Testis (tissue), 5 donors: ENCODE data around the gene PARD6A. TPM values are rescaled to one million over a fixed set of nuclear protein-coding genes. Genes with fewer than 3 reads are reported as not detected.

Source experiments
- DNase-seq: peaks from one replicate; pipeline ENCODE4 v3.0.0-alpha.2; 2019
- H3K27ac ChIP-seq, 2 donors: fragments of 200-600 bp; sonication (generic); one replicate each; pipeline ENCODE4 v1.5.1; 2019
- H3K27me3 ChIP-seq: fragments of 200-600 bp; sonication (generic); one replicate; pipeline ENCODE4 v1.5.1; 2019
- H3K36me3 ChIP-seq: fragments of 200-600 bp; sonication (generic); one replicate; pipeline ENCODE4 v1.5.1; 2017; ENCODE audit warnings: low read depth; ENCODE audit errors: missing control alignments
- H3K4me1 ChIP-seq: fragments of 200-600 bp; sonication (generic); one replicate; pipeline ENCODE4 v1.5.1; 2019
- H3K4me3 ChIP-seq, 2 donors: fragments of 200-600 bp; sonication (generic); one replicate each; pipeline ENCODE4 v1.5.1; 2017 to 2019
- H3K9me3 ChIP-seq: fragments of 200-600 bp; sonication (generic); one replicate; pipeline ENCODE4 v1.5.1; 2017
- CTCF ChIP-seq, 3 experiments: fragments of 450-650 bp in 2 of 3; fragments of 200-600 bp in 1 of 3; sonication (generic) in 1 of 3; IDR thresholded peaks; one replicate each; pipeline ENCODE4 v1.5.1; 2016 to 2019; ENCODE audit warnings: antibody characterized with exemption in 3 of 3, mild to moderate bottlenecking in 2 of 3, moderate library complexity in 1 of 3
- POLR2A ChIP-seq: fragments of 450-650 bp; IDR thresholded peaks from one replicate; pipeline ENCODE4 v1.6.1; 2017; ENCODE audit warnings: antibody characterized with exemption, mild to moderate bottlenecking, moderate library complexity
- WGBS, 2 donors: methylation state at CpG; one replicate each; pipeline ENCODE4 v1.1.5; 2018; 5-methylcytosine and 5-hydroxymethylcytosine counted together
- intact Hi-C: fragments of 100-400 bp; cut with DNase I; formaldehyde crosslinking; loops from one replicate; pipeline ENCODE4 v1.15.1; 2023; ENCODE audit warnings: low total_unique reads
- long read RNA-seq, 2 donors: transcript quantifications; one replicate each; lab custom pipeline, GENCODE V29; 2026
- polyA plus RNA-seq: library from polyadenylated mRNA; stranded (reverse); fragments of 350-450 nt; fragmentation: Illumina TruSeq; extraction: RNeasy Lipid Tissue Mini Kit (QIAGEN cat#74804); gene quantifications from one replicate; pipeline ENCODE4 v1.2.3, GENCODE V29; 2014; ENCODE audit warnings: low read depth, low replicate concordance; ENCODE audit not compliant: insufficient read depth
- total RNA-seq, 2 donors: library from RNA; depleted of rRNA; stranded (reverse); fragments of >200 nt; gene quantifications; one replicate each; pipeline ENCODE4 v1.2.3, GENCODE V29; 2016

The PARD6A gene, protein sequence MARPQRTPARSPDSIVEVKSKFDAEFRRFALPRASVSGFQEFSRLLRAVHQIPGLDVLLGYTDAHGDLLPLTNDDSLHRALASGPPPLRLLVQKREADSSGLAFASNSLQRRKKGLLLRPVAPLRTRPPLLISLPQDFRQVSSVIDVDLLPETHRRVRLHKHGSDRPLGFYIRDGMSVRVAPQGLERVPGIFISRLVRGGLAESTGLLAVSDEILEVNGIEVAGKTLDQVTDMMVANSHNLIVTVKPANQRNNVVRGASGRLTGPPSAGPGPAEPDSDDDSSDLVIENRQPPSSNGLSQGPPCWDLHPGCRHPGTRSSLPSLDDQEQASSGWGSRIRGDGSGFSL
- 10 to 100 TPM; 30.0 to 80.1 TPM for total RNA-seq
- polyA plus RNA-seq, result 35.4 TPM
- long read RNA-seq, donor 1, partial matches to known transcripts, result 0 of 1 reads
- long read RNA-seq, donor 1, other reads (novel, unspliced or antisense), result 0 of 1 reads
- long read RNA-seq, donor 2, result 0 reads

- Histone ChIP-seq H3K4me3 (peak within 1 kb of the TSS; percentile 69 to 96), H3K27me3 (no peaks in the 10 kb centered on the region), H3K9me3 (no peaks in the 10 kb centered on the region), H3K4me1 (peaks cover 8% of the 10 kb centered on the region), H3K27ac (peak within 1 kb of the TSS; percentile 96), H3K36me3 (no peaks in the 10 kb centered on the region)
- DNase-seq, result peak; percentile 98
- 0 to 1% methylated on average over 10 to 48 of the region's 48 CpGs for WGBS, 2 donors
- intact Hi-C loops, result no loop called here
- TF ChIP-seq POLR2A, result no peak
- TF ChIP-seq CTCF (IDR thresholded peaks at IDR 0.05), result peak in 1 of 3 experiments; percentile 58
Observed at GRCh38 chr16:67660564-67661028, at the start of gene PARD6A. Gene PARD6A, plus strand, starts transcription at chr16:67660960. Its CDS starts 79 bp downstream, at chr16:67661039.

DNA sequence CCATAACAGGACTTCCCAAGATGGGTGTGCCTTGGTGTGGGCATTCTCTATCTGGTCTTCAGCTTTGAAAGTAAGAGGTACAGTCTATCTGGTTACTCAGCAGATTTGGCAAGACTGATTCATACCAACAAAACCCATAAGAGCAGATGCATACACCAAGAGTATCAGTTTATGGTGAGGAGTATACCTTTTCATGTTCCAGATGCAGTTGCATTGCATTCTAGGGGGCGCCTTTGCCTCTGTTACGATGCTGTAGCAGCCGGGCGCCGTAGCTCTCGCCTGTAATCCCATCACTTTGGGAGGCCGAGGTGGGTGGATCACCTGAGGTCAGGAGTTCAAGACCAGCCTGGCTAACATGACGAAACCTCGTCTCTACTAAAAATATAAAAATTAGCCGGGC, 47.0 kb upstream of the PARD6A start:
- Histone ChIP-seq H3K9me3 (no peaks in the 10 kb centered on the region), H3K36me3 (no peaks in the 10 kb centered on the region), H3K27ac (no peak overlapping the region), H3K27me3 (no peaks in the 10 kb centered on the region), H3K4me3 (no peak overlapping the region), H3K4me1 (no peaks in the 10 kb centered on the region)
- 93% methylated on average over 10 of the region's 10 CpGs for WGBS, 2 donors
- peak; percentile 5 for DNase-seq
- TF ChIP-seq CTCF (IDR thresholded peaks at IDR 0.05) (no peak), POLR2A (no peak)
- intact Hi-C loops, result no loop called here

DNA sequence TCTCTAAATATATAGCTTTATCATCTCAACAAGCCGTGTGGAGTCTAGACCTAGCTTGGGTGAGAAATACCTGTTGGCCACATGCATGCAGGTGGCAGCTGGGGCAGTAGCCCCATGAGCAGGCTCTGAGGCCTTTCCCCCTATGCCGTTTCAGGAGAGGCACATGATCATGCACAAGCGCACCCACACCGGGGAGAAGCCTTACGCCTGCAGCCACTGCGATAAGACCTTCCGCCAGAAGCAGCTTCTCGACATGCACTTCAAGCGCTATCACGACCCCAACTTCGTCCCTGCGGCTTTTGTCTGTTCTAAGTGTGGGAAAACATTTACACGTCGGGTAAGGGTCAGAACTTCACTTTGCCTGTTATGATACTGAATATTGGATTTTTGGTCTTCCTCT, 32.5 kb upstream of the PARD6A start:
- WGBS, 2 donors, result 96% methylated on average over 11 to 14 of the region's 14 CpGs
- Histone ChIP-seq H3K4me3 (no peak overlapping the region), H3K27me3 (no peaks in the 10 kb centered on the region), H3K4me1 (peaks cover 9% of the 10 kb centered on the region), H3K36me3 (no peaks in the 10 kb centered on the region), H3K27ac (no peak overlapping the region), H3K9me3 (no peaks in the 10 kb centered on the region)
- no peak for TF ChIP-seq CTCF (IDR thresholded peaks at IDR 0.05)
- no peak for TF ChIP-seq POLR2A
- intact Hi-C loops, result no loop called here
- no peak for DNase-seq

- H3K36me3 ChIP-seq, result no peaks in the 10 kb centered on the region
- intact Hi-C loops, result no loop called here
- H3K27ac ChIP-seq, result peak overlapping the region in 1 of 2 donors; percentile 5
- WGBS, 2 donors, result 40 to 59% methylated on average over 6 to 7 of the region's 7 CpGs
- no peak overlapping the region for H3K4me3 ChIP-seq
- no peaks in the 10 kb centered on the region for H3K9me3 ChIP-seq
- no peaks in the 10 kb centered on the region for H3K27me3 ChIP-seq
- no peak for DNase-seq
- TF ChIP-seq CTCF (IDR thresholded peaks at IDR 0.05) (no peak), POLR2A (no peak)
- peaks cover 9% of the 10 kb centered on the region for H3K4me1 ChIP-seq
Observed at GRCh38 chr16:67632415-67633172, 28.2 kb upstream of the PARD6A start.
